ENCODE measurements around the gene SERPINE1. TPM values are rescaled to one million over a fixed set of nuclear protein-coding genes. Genes with fewer than 3 reads are reported as not detected.
A peak's percentile ranks its signal among the peaks of the same experiment; 100 is the strongest.

The SERPINE1 gene
- total and polyA plus RNA-seq, 2 of the 13 experiments (the other 11 are each of a cell fraction or from before 2014, with no cell fraction given), result 21.2 to 1,576 TPM

- TF ChIP-seq ZFP90 (CRISPR knock-in tag; IDR thresholded peaks at IDR 0.05; ENCODE audit: borderline replicate concordance) (no peak), ZNF513 (CRISPR knock-in tag; conservative IDR thresholded peaks at IDR 0.05) (no peak), JUNB (CRISPR knock-in tag; IDR thresholded peaks at IDR 0.05; ENCODE audit: borderline replicate concordance) (peak; percentile 54; the same call in 1 of the 2 replicates), PTBP1 (IDR thresholded peaks at IDR 0.05; ENCODE audit: low read depth, low read length, poor library complexity, severe bottlenecking) (no peak), ZNF776 (CRISPR knock-in tag; IDR thresholded peaks at IDR 0.05) (no peak), TGIF2 (CRISPR knock-in tag; IDR thresholded peaks at IDR 0.05) (no peak), MXI1 (IDR thresholded peaks at IDR 0.05; ENCODE audit: borderline replicate concordance, low read depth, low read length) (no peak; the same call in 2 of the 3 replicates), ZNF619 (CRISPR knock-in tag; IDR thresholded peaks at IDR 0.05) (peak; percentile 3; the same call in 1 of the 2 replicates), BCLAF1 (IDR thresholded peaks at IDR 0.05) (no peak), ZNF609 (CRISPR knock-in tag; IDR thresholded peaks at IDR 0.05; ENCODE audit: borderline replicate concordance) (peak; percentile 41; the same call in 1 of the 2 replicates), EP300 (IDR thresholded peaks at IDR 0.05; ENCODE audit: low read depth in 2 of 2, low read length in 2 of 2) (peak in 1 of 2 experiments; percentile 74; a peak in 2 of 4 replicates), EP300 (CRISPR knock-in tag; IDR thresholded peaks at IDR 0.05; ENCODE audit: borderline replicate concordance) (peak; percentile 59; the same call in 1 of the 2 replicates), CAMTA2 (CRISPR knock-in tag; IDR thresholded peaks at IDR 0.05; ENCODE audit: borderline replicate concordance) (no peak), SMAD9 (CRISPR knock-in tag; IDR thresholded peaks at IDR 0.05) (no peak), POLR2AphosphoS5 (IDR thresholded peaks at IDR 0.05; ENCODE audit: low read depth, low read length) (peak; percentile 87), ZNF850 (CRISPR knock-in tag; conservative IDR thresholded peaks at IDR 0.05) (no peak; the same call in 1 of the 2 replicates), ZNF367 (CRISPR knock-in tag; IDR thresholded peaks at IDR 0.05; ENCODE audit: borderline replicate concordance) (no peak), MEIS2 (CRISPR knock-in tag; IDR thresholded peaks at IDR 0.05) (no peak), TBX2 (CRISPR knock-in tag; IDR thresholded peaks at IDR 0.05; ENCODE audit: borderline replicate concordance) (0 out of 2 replicates have a peak, but pooled peaks have one; percentile 42)
These were observed 4.6 kb upstream of the SERPINE1 start (continued) for GRCh38 chr7:101121991-101122932.

Data from HepG2 (cell line).